WTC11 (cell line): Measurements from ENCODE around the gene POU3F1. TPM values are rescaled to one million over a fixed set of nuclear protein-coding genes. Genes with fewer than 3 reads are reported as not detected.
A peak's percentile ranks its signal among the peaks of the same experiment; 100 is the strongest.

Experiments used
- ATAC-seq: fragments of 200-7000 bp; cut with Tn5 transposase; 2 replicates; pipeline ENCODE4 v1.10.0; 2021; ENCODE audit warnings: mild to moderate bottlenecking, moderate library complexity
- CTCF ChIA-PET: fragments of 300-600 bp; sonication (Branson Sonifier 250); formaldehyde crosslinking; loops from one replicate; lab custom pipeline; 2021; ENCODE audit warnings: antibody characterized with exemption; lab: Charles Lee
- POLR2A ChIA-PET: fragments of 350-600 bp; sonication (Branson Sonifier 250); formaldehyde crosslinking; loops from one replicate; lab custom pipeline; 2021; ENCODE audit warnings: antibody characterized with exemption; lab: Charles Lee
- DNase-seq: peaks from one replicate; pipeline ENCODE4 v3.0.0; 2021; ENCODE audit warnings: low spot score
- H3K27ac Mint-ChIP-seq: 2 replicates; pipeline ENCODE4 v1.8.0; 2021; ENCODE audit warnings: mixed read lengths
- H3K27me3 Mint-ChIP-seq: 2 replicates; pipeline ENCODE4 v1.8.0; 2021; ENCODE audit warnings: low read depth, mild to moderate bottlenecking, moderate library complexity, mixed read lengths
- H3K36me3 Mint-ChIP-seq: 2 replicates; pipeline ENCODE4 v1.8.0; 2021; ENCODE audit warnings: mixed read lengths
- H3K4me1 Mint-ChIP-seq: 2 replicates; pipeline ENCODE4 v1.8.0; 2022; ENCODE audit warnings: mixed read lengths
- H3K4me3 Mint-ChIP-seq: 2 replicates; pipeline ENCODE4 v1.8.0; 2021; ENCODE audit warnings: mild to moderate bottlenecking, moderate library complexity, mixed read lengths
- H3K9me3 Mint-ChIP-seq: 2 replicates; pipeline ENCODE4 v1.8.0; 2021; ENCODE audit warnings: mixed read lengths
- CREB1 ChIP-seq: sonication (generic); formaldehyde crosslinking; IDR thresholded peaks from 2 replicates; pipeline ENCODE4 v1.8.0; 2023; ENCODE audit warnings: mild to moderate bottlenecking, missing genetic modification reagents
- ETV6 ChIP-seq: sonication (generic); formaldehyde crosslinking; IDR thresholded peaks from 2 replicates; pipeline ENCODE4 v1.8.1; 2022; ENCODE audit warnings: mild to moderate bottlenecking, missing genetic modification reagents
- FOXJ3 ChIP-seq: sonication (generic); formaldehyde crosslinking; IDR thresholded peaks from 2 replicates; pipeline ENCODE4 v1.9.0; 2021; ENCODE audit warnings: missing genetic modification reagents, mild to moderate bottlenecking, borderline replicate concordance
- MLX ChIP-seq: sonication (generic); formaldehyde crosslinking; IDR thresholded peaks from 2 replicates; pipeline ENCODE4 v1.8.1; 2023; ENCODE audit warnings: mild to moderate bottlenecking, missing genetic modification reagents, moderate library complexity
- MYBL2 ChIP-seq: sonication (generic); formaldehyde crosslinking; IDR thresholded peaks from 2 replicates; pipeline ENCODE4 v1.8.1; 2023; ENCODE audit warnings: mild to moderate bottlenecking, moderate library complexity, missing genetic modification reagents
- NFE2L1 ChIP-seq: sonication (generic); formaldehyde crosslinking; IDR thresholded peaks from 2 replicates; pipeline ENCODE4 v1.8.1; 2023; ENCODE audit warnings: missing genetic modification reagents
- SMAD4 ChIP-seq: sonication (generic); formaldehyde crosslinking; IDR thresholded peaks from 2 replicates; pipeline ENCODE4 v1.8.0; 2022; ENCODE audit warnings: mild to moderate bottlenecking, missing genetic modification reagents
- ZNF263 ChIP-seq: sonication (generic); formaldehyde crosslinking; IDR thresholded peaks from 2 replicates; pipeline ENCODE4 v1.8.1; 2022; ENCODE audit warnings: low read depth, mild to moderate bottlenecking, moderate library complexity, missing genetic modification reagents
- ZNF396 ChIP-seq: fragments of 250-450 bp; sonication (Bioruptor Pico); IDR thresholded peaks from 2 replicates; pipeline ENCODE4 v1.8.0; 2021; ENCODE audit warnings: mild to moderate bottlenecking, moderate library complexity, borderline replicate concordance
- total RNA-seq: library from RNA; stranded (reverse); gene quantifications from 3 replicates; pipeline ENCODE4 v1.2.3, GENCODE V29; 2021
- TF ChIP-seq, protein P1 (sequence below): sonication (generic); formaldehyde crosslinking; IDR thresholded peaks from 2 replicates; pipeline ENCODE4 v1.8.0; 2022; ENCODE audit warnings: mild to moderate bottlenecking, missing genetic modification reagents
- TF ChIP-seq, protein P2 (sequence below): fragments of 250-450 bp; sonication (Bioruptor Pico); IDR thresholded peaks from 2 replicates; pipeline ENCODE4 v1.9.0; 2021; ENCODE audit warnings: mild to moderate bottlenecking
- TF ChIP-seq, protein P3 (sequence below): sonication (generic); formaldehyde crosslinking; IDR thresholded peaks from 2 replicates; pipeline ENCODE4 v1.8.1; 2022; ENCODE audit warnings: low read depth, missing genetic modification reagents, borderline replicate concordance
- TF ChIP-seq, protein P4 (sequence below): sonication (generic); formaldehyde crosslinking; IDR thresholded peaks from 2 replicates; pipeline ENCODE4 v1.8.1; 2023; ENCODE audit warnings: mild to moderate bottlenecking, moderate library complexity, missing genetic modification reagents
- TF ChIP-seq, protein P5 (sequence below): sonication (generic); formaldehyde crosslinking; IDR thresholded peaks from 2 replicates; pipeline ENCODE4 v1.8.0; 2022; ENCODE audit warnings: mild to moderate bottlenecking, missing genetic modification reagents

POU3F1 gene
- total RNA-seq, 1 experiment from 2014 or later: 18.9 TPM

- Mint-ChIP-seq H3K9me3 (peaks cover 3% of the 10 kb centered on the region; the same call in 1 of the 2 replicates), H3K36me3 (peaks cover 30% of the 10 kb centered on the region), H3K27me3 (peaks cover 9% of the 10 kb centered on the region), H3K4me1 (peaks cover 16% of the 10 kb centered on the region), H3K27ac (peak overlapping the region; percentile 74; the same call in 1 of the 2 replicates), H3K4me3 (peak overlapping the region; percentile 95)
- CTCF ChIA-PET: interaction anchor here (0.6 to 0.7 kb wide), 2 partner anchors 30 to 476 kb away, joined by 3 read pairs; no protein-coding TSS in a partner anchor
- no peak for ATAC-seq
- no peak for TF ChIP-seq SMAD4
- TF ChIP-seq, protein P1, sequence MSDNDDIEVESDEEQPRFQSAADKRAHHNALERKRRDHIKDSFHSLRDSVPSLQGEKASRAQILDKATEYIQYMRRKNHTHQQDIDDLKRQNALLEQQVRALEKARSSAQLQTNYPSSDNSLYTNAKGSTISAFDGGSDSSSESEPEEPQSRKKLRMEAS (CRISPR knock-in tag): no peak
- POLR2A ChIA-PET: interaction anchor here (0.5 to 0.6 kb wide), 2 partner anchors 18 to 806 kb away, joined by 3 to 4 read pairs; no protein-coding TSS in a partner anchor
- DNase-seq: no peak
These were observed 32.4 kb downstream of the POU3F1 start for GRCh38 chr1:38014171-38014570.

DNA sequence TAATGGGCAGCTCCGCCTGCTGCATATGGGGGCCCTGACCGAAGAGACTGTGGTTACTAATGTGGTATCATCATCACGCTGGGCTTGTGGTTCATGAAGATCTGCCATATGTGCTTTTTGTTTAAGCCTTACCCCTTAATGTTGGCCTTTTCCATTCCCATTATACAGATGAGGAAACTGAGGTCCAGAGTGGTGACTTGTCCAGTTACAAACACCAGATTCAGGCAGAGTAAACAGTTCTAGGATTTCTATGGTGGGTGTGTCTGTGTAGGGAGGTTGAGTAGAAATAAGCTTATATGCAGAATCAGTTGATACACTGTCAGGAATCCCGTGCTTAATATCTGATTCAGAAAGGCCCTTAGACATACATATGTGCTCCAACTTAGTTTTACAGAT, 33.4 kb downstream of the POU3F1 start:
- H3K27me3 Mint-ChIP-seq: peaks cover 9% of the 10 kb centered on the region
- no peak for ATAC-seq
- TF ChIP-seq, protein P2, sequence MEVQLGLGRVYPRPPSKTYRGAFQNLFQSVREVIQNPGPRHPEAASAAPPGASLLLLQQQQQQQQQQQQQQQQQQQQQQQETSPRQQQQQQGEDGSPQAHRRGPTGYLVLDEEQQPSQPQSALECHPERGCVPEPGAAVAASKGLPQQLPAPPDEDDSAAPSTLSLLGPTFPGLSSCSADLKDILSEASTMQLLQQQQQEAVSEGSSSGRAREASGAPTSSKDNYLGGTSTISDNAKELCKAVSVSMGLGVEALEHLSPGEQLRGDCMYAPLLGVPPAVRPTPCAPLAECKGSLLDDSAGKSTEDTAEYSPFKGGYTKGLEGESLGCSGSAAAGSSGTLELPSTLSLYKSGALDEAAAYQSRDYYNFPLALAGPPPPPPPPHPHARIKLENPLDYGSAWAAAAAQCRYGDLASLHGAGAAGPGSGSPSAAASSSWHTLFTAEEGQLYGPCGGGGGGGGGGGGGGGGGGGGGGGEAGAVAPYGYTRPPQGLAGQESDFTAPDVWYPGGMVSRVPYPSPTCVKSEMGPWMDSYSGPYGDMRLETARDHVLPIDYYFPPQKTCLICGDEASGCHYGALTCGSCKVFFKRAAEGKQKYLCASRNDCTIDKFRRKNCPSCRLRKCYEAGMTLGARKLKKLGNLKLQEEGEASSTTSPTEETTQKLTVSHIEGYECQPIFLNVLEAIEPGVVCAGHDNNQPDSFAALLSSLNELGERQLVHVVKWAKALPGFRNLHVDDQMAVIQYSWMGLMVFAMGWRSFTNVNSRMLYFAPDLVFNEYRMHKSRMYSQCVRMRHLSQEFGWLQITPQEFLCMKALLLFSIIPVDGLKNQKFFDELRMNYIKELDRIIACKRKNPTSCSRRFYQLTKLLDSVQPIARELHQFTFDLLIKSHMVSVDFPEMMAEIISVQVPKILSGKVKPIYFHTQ (CRISPR knock-in tag): no peak
- peak overlapping the region; percentile 95 for H3K4me3 Mint-ChIP-seq
- peaks cover 20% of the 10 kb centered on the region for H3K36me3 Mint-ChIP-seq
- DNase-seq: no peak
- peaks cover 3% of the 10 kb centered on the region; the same call in 1 of the 2 replicates for H3K9me3 Mint-ChIP-seq
- H3K4me1 Mint-ChIP-seq: peaks cover 21% of the 10 kb centered on the region
- ChIA-PET POLR2A (interaction anchor here (0.9 to 1.1 kb wide), 3 partner anchors 17 to 24 kb away, joined by 3 to 5 read pairs (median 4); partner anchors contain the start of gene SF3A3), CTCF (interaction anchor here (0.9 to 1.6 kb wide), 2 partner anchors 16 to 489 kb away, joined by 4 read pairs; no protein-coding TSS in a partner anchor)
- H3K27ac Mint-ChIP-seq: peak overlapping the region; percentile 94

DNA sequence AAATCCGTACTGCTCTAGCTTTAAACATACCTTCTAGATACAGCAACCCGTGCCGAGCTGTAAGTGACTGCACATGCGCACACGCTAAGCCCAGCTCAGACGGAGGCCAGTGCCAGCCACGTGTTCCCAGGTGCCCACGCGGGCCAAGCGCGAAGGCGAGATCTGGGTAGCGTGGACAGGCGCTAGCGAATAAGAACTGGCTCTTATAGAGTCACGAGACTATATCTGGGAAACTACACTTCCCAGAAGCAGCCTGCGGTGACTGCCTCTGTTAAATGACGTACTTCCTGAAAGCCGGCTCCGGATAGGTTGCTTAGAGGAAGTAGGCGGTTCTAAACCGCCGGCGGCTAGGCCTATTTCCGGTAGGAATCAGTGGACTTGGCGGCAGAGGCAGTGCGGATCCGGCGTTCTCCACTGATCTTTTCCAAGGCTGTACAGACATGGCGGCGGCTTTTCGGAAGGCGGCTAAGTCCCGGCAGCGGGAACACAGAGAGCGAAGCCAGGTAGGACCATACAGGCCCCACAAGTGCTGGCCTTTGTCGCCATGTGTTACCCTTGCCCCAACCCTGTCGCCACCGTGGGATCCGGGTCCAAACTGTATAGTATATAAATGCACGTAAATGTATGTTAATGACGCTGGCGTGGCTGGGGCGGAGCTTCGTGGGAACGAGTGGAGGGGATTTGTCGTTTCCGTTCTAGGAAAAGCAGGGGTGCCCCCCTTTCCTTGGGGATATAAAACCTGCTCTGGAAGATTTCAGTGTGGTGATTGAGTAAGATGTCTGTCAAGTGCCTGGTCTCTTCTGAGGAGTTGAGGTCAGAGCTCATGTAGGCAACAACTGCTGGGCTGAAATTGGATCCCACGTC, 34.0 kb downstream of the POU3F1 start, which contains the start of gene UTP11:
UTP11 (plus strand) TSS at position 372 of the 864 bp plus-strand sequence; CDS start at position 441, 69 bp downstream.
- Mint-ChIP-seq H3K27me3 (peaks cover 9% of the 10 kb centered on the region), H3K27ac (peak within 1 kb of the TSS; percentile 94), H3K36me3 (peaks cover 18% of the 10 kb centered on the region), H3K4me3 (peak within 1 kb of the TSS; percentile 95), H3K9me3 (peaks cover 3% of the 10 kb centered on the region; the same call in 1 of the 2 replicates), H3K4me1 (peaks cover 21% of the 10 kb centered on the region)
- ChIA-PET CTCF (interaction anchor here (0.7 to 2.0 kb wide), 6 partner anchors 11 to 596 kb away, joined by 3 to 10 read pairs (median 4); partner anchors contain the start of gene SF3A3), POLR2A (interaction anchor here (0.8 to 1.2 kb wide), 5 partner anchors 12 to 41 kb away, joined by 3 to 5 read pairs (median 4); partner anchors contain the start of gene SF3A3)
- ATAC-seq (peak; percentile 92), DNase-seq (peak; percentile 93)
- TF ChIP-seq, protein P3, sequence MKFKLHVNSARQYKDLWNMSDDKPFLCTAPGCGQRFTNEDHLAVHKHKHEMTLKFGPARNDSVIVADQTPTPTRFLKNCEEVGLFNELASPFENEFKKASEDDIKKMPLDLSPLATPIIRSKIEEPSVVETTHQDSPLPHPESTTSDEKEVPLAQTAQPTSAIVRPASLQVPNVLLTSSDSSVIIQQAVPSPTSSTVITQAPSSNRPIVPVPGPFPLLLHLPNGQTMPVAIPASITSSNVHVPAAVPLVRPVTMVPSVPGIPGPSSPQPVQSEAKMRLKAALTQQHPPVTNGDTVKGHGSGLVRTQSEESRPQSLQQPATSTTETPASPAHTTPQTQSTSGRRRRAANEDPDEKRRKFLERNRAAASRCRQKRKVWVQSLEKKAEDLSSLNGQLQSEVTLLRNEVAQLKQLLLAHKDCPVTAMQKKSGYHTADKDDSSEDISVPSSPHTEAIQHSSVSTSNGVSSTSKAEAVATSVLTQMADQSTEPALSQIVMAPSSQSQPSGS: peak; percentile 89
- no peak for TF ChIP-seq MLX (CRISPR knock-in tag)
- peak; percentile 97 for TF ChIP-seq MYBL2 (CRISPR knock-in tag)
- no peak for TF ChIP-seq ZNF396 (CRISPR knock-in tag)
- TF ChIP-seq, protein P2 (CRISPR knock-in tag): no peak
- TF ChIP-seq CREB1: peak; percentile 96
- TF ChIP-seq, protein P4, sequence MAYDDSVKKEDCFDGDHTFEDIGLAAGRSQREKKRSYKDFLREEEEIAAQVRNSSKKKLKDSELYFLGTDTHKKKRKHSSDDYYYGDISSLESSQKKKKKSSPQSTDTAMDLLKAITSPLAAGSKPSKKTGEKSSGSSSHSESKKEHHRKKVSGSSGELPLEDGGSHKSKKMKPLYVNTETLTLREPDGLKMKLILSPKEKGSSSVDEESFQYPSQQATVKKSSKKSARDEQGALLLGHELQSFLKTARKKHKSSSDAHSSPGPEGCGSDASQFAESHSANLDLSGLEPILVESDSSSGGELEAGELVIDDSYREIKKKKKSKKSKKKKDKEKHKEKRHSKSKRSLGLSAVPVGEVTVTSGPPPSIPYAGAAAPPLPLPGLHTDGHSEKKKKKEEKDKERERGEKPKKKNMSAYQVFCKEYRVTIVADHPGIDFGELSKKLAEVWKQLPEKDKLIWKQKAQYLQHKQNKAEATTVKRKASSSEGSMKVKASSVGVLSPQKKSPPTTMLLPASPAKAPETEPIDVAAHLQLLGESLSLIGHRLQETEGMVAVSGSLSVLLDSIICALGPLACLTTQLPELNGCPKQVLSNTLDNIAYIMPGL (CRISPR knock-in tag): peak; percentile 70; the same call in 1 of the 2 replicates
- 0 out of 2 replicates have a peak, but pooled peaks have one; percentile 42 for TF ChIP-seq ZNF263 (CRISPR knock-in tag)
- TF ChIP-seq ETV6 (CRISPR knock-in tag): peak; percentile 99
- TF ChIP-seq FOXJ3: 0 out of 2 replicates have a peak, but pooled peaks have one; percentile 63
- TF ChIP-seq NFE2L1: peak; percentile 97; the same call in 1 of the 2 replicates
- TF ChIP-seq, protein P5, sequence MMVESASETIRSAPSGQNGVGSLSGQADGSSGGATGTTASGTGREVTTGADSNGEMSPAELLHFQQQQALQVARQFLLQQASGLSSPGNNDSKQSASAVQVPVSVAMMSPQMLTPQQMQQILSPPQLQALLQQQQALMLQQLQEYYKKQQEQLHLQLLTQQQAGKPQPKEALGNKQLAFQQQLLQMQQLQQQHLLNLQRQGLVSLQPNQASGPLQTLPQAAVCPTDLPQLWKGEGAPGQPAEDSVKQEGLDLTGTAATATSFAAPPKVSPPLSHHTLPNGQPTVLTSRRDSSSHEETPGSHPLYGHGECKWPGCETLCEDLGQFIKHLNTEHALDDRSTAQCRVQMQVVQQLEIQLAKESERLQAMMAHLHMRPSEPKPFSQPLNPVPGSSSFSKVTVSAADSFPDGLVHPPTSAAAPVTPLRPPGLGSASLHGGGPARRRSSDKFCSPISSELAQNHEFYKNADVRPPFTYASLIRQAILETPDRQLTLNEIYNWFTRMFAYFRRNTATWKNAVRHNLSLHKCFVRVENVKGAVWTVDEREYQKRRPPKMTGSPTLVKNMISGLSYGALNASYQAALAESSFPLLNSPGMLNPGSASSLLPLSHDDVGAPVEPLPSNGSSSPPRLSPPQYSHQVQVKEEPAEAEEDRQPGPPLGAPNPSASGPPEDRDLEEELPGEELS (CRISPR knock-in tag): peak; percentile 99
